AG10803 (cell line): Measurements from ENCODE around the gene BCAS3.
A peak's percentile ranks its signal among the peaks of the same experiment; 100 is the strongest.
"Not testable (repeated sequence)": the region's sequence is repeated elsewhere in the genome, so short reads cannot be mapped to it uniquely, and the experiment has no call there.

Source experiments
- DNase-seq: peaks from one replicate; pipeline ENCODE4 v3.0.0; 2010; ENCODE audit warnings: low read depth
- H3K4me3 ChIP-seq: 2 replicates; pipeline ENCODE4 v1.5.1; 2011; ENCODE audit warnings: mild to moderate bottlenecking, low read length, control low read depth
- TF ChIP-seq, protein P1 (sequence below): conservative IDR thresholded peaks from 2 replicates; pipeline ENCODE4 v1.5.1; 2011; ENCODE audit warnings: mild to moderate bottlenecking, low read length, control low read depth, inconsistent platforms

The BCAS3 gene

DNA sequence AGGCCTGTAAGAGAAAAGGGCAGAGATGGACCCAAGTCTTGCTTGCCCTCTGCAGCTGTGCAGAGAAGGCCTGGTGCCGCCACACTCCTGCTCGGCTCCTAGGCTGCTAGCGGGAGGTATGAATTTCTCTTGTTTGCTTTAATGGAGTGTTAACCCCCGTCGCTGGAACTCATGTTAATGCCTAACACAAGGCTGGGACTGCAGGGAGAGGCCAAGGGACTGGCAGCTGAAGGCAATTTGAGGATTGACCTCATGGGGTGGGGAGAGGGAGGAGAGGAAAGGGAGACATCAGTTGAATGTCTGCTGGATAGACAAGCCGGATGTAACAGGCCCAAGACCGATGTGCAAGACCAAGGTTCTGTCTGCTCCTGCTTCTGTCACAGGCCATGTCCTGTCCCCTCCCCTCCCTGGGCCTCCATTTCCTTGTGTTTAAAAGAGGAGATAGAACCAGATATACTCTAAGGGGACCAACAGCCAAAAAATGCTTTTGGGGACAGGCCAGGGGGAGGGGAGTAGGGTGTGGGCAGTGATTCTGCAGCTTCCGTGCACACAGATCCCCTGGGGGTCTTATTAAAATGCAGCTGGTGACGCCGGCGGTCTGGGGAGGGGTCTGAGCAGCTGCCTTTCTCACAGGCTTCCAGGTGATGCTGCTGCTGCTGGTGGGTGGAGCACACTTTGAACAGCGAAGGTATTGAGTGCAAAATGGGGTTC lies 675.3 kb downstream of the BCAS3 start:
- TF ChIP-seq, protein P1, sequence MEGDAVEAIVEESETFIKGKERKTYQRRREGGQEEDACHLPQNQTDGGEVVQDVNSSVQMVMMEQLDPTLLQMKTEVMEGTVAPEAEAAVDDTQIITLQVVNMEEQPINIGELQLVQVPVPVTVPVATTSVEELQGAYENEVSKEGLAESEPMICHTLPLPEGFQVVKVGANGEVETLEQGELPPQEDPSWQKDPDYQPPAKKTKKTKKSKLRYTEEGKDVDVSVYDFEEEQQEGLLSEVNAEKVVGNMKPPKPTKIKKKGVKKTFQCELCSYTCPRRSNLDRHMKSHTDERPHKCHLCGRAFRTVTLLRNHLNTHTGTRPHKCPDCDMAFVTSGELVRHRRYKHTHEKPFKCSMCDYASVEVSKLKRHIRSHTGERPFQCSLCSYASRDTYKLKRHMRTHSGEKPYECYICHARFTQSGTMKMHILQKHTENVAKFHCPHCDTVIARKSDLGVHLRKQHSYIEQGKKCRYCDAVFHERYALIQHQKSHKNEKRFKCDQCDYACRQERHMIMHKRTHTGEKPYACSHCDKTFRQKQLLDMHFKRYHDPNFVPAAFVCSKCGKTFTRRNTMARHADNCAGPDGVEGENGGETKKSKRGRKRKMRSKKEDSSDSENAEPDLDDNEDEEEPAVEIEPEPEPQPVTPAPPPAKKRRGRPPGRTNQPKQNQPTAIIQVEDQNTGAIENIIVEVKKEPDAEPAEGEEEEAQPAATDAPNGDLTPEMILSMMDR, result no peak
- DNase-seq, result no peak

DNA sequence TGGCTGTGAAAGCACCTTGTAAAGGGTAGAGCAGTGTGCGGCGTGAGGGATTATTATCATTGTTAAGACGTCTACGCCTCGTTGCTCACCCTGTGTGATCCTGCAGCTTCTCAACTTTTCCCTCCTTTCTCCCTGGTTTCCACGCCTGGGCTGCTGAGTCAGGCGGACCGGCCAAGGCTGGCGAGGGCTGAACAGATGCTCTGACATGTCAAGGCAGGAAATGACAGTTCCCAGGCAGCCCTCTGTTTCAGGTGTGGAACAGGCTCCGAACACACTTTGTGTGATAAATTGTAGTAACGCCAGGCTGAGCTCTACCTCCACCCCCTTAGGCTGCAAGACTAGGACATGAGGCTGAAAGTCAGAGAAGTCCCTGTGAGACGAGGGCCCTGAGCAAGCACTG lies 676.0 kb downstream of the BCAS3 start:
- TF ChIP-seq, protein P1, result no peak
- H3K4me3 ChIP-seq, result no peak overlapping the region

More for the DNA sequence above, 675.3 kb downstream of the BCAS3 start:
- no peak overlapping the region for H3K4me3 ChIP-seq

DNA sequence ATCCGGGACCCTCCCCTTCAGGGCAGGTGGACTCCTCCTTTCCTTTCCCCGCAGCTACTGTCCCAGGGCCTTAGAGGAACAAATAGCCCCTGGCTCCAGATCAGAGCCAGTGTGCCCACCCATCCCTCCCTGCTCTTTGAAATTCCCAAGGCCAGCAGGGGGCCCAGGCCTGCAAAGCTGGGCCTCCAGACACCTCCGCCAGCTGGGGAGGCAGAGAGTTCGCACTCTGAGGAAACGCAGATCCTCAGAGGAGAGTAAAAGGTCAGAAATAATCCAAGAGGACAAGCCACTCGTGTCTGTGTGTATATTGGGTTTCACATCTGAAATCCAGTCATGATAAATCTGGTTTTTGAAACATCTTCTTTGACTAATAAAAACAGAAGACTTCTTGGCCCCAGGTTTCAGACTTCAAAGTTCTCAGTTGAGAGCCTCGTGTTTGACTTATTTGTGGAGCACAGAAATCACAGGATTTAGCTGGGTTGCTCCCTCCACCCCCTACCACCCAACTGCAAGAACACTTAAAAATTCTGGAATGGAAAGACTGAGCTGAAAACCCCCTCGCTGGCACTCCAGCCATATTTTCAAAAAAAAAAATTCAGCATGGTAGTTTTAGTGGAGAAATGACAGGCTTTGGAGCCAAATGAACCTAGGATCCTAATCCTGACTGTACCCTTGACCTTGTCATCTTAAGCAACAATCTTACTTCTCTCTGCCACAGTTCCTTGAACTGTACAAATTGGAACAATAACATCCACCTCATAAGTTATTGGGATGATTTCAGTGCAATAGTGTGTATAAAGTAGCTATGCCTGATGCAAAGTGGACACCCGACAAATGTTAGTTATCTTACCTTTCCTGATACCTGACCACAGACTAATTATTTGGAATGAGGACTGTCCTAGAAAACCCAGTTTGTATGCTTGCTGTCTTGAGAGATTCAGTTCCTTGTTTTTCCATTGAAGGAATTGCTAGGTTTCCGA lies 677.5 kb downstream of the BCAS3 start:
- no peak for DNase-seq
- H3K4me3 ChIP-seq, result no peak overlapping the region
- TF ChIP-seq, protein P1, result no peak

More for the DNA sequence above, 676.0 kb downstream of the BCAS3 start:
- no peak for DNase-seq

DNA sequence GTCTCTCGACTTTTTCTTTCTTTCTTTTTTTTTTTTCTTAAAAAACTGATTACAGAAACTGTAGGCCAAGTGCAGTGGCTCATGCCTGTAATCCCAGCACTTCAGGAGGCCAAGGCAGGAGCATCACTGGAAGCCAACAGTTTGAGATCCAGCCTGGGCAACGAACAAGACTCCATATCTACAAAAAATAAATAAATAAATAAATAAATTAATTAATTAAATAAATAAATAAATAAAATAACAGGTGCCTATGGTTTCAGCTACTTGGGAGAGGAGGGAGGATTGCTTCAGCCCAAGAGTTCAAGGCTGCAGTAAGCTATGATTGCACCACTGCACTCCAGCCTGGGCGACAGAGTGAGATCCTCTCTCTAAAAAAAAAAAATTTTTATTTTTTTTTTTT lies 679.4 kb downstream of the BCAS3 start:
- DNase-seq, result not testable (repeated sequence)

DNA sequence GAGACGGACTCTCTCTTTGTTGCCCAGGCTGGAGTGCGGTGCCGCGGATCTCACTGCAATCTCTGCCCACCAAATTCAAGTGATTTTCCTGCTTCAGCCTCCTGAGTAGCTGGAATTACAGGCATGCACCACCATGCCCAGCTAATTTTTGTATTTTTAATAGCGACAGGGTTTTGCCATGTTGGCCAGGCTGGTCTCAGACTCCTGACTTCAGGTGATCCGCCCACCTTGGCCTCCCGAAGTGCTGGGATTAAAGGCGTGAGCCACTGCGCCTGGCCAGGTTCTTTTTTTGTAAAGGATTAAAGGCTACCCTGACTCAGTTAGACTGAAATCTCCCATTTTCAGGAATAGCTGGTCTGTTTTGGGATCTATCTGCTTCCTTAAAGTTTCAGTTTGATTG lies 681.9 kb downstream of the BCAS3 start:
- not testable (repeated sequence) for DNase-seq, H3K4me3 ChIP-seq

More for the DNA sequence above, 679.4 kb downstream of the BCAS3 start:
- H3K4me3 ChIP-seq, result not testable (repeated sequence)

DNA sequence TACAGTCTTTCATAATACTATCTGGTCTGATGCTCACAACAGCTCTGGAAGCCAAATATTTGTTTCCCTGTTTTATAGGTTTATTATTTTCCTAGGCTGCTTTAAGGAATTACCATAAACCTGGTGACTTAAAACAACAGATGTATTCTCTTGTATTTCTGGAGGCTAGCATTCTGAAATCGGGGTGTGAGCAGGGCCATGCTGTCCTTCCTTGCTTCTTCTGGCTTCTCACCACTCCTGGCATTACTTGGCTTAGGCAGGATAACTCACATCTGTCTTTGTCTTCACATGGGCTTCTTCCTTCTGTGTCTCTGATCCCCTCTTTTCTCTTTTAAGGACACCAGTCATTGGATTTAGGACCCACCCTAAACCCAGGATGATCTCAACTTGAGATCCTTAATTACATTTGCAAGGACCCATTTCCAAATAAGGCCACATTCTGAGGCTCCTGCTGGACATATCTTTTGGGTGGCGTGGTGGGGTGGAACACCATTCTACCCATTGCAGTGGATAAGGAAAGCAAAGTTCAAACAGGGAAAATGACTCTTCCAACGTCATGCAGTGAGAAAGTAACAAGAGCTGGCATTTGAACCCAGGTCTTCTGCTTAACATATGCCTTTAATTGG lies 682.8 kb downstream of the BCAS3 start:
- H3K4me3 ChIP-seq, result no peak overlapping the region
- no peak for DNase-seq
- TF ChIP-seq, protein P1, result no peak

DNA sequence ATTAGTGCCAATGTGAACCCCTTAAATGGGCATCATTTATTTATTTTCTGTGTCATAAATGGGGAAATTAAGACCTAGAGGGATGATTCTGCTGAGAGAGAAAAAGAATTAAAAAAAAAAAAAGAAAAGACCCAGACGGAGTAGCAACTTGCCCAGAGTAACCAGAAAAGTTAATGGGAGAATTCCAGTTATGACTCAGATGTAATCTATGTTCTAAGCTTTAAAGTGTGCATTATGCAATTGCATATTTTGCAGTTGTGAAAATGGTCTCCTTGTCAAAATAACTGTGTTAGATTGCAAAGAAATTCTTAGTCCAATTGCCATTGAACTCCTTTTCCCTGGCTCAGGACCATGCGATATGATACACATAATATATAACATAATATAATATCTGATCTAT lies 683.4 kb downstream of the BCAS3 start:
- H3K4me3 ChIP-seq, result no peak overlapping the region
- TF ChIP-seq, protein P1, result no peak
- peak; percentile 86 for DNase-seq

DNA sequence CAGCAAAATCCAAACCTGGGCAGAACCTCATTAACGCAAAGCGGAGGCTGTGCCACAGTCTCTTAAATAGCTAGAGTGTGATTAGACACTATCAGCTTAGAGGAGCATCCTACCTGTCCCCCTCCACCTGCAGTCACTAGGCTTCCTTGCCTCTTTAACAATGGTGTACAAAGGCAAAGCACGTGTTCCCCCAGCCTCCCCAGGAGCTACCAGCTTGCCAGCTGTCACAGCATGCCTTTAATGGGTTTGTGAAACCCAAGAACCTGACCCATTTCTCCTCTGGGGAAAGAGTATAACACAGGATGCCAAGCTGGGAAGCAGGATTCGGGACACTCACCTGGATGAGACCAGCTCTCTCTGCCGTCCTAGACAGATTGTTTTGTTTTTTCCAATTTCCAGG lies 684.7 kb downstream of the BCAS3 start:
- DNase-seq, result no peak
- TF ChIP-seq, protein P1, result no peak
- H3K4me3 ChIP-seq, result no peak overlapping the region
